AG09319 (cell line): ENCODE data around the gene NCEH1.

Source experiments
- DNase-seq: peaks from one replicate; pipeline ENCODE4 v3.0.0-alpha.2; 2010; ENCODE audit warnings: low read depth; ENCODE audit errors: extremely low read depth
- CTCF ChIP-seq: IDR thresholded peaks from 2 replicates; pipeline ENCODE4 v1.5.1; 2011; ENCODE audit warnings: low read depth, mild to moderate bottlenecking, inconsistent platforms, low read length, moderate library complexity

The NCEH1 gene

GRCh38 chr3:172651936-172652625 lies 58.8 kb downstream of the NCEH1 start:
- DNase-seq, result no peak
- no peak for TF ChIP-seq CTCF

GRCh38 chr3:172649987-172650386 lies 60.9 kb downstream of the NCEH1 start:
- no peak for TF ChIP-seq CTCF
- no peak for DNase-seq

- DNase-seq, result no peak
- TF ChIP-seq CTCF, result no peak
Measured at GRCh38 chr3:172648747-172649146, 62.1 kb downstream of the NCEH1 start.

DNA sequence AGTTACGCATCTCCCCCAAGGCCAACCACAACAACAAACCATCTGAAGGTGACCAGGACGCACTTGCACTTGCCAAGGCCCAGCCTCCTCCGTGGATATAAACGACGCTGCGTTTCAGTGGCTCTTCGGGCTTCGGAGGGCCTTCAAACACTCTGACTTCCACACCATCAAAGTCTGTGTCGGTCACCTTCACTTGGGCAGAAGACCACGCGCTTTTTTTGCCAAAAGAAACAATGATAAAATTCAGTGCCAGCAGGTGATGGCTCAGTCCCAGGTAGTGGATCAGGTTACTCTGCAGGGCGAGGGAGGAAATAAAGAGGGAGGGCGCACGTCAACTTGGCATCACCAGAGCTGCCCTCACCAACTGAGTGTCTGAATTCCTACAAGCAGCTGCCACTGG lies 63.0 kb downstream of the NCEH1 start:
- TF ChIP-seq CTCF, result no peak

GRCh38 chr3:172647080-172647479 lies 63.8 kb downstream of the NCEH1 start:
- no peak for TF ChIP-seq CTCF
- DNase-seq, result no peak

More for the DNA sequence above, 63.0 kb downstream of the NCEH1 start:
- no peak for DNase-seq

DNA sequence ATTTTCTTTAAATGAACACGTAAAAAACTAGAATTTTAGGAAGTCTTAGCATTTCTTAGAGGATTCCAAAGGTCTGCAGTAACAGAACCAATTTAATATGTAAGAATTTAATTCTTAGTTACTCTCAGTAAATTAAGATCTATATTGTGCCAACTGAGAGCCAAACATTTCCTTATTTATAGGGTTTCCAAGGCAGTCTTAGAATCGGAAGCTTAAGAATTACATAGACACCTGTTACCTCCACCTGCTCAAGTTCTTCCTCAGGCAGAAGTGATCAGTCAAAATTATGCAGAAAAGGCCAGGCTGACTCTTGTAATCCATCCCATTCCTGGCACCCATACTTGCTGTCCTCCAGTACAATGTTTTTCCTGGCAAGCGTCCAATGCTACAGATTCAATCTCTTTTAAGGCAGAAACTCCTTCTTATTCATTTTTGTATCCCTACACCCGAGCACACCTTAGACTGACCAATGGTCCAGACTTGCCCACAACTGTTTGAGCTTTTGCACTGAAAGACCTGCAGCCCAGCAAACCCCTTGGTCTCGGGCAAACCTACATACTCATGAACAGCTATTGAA lies 64.3 kb downstream of the NCEH1 start:
- no peak for TF ChIP-seq CTCF
- no peak for DNase-seq

GRCh38 chr3:172644258-172644657 lies 66.6 kb downstream of the NCEH1 start:
- no peak for TF ChIP-seq CTCF
- no peak for DNase-seq
